GM19467 (cell line): ENCODE results near the gene ADAM10.
"Not testable (repeated sequence)": the region's sequence is repeated elsewhere in the genome, so short reads cannot be mapped to it uniquely, and the experiment has no call there.

Experiments
- ATAC-seq: cut with Tn5 transposase; IDR thresholded peaks from one replicate; pipeline ENCODE4 v1.9.1; 2021; ENCODE audit warnings: mild to moderate bottlenecking, moderate library complexity; ENCODE audit not compliant: unreplicated experiment

ADAM10 gene

DNA sequence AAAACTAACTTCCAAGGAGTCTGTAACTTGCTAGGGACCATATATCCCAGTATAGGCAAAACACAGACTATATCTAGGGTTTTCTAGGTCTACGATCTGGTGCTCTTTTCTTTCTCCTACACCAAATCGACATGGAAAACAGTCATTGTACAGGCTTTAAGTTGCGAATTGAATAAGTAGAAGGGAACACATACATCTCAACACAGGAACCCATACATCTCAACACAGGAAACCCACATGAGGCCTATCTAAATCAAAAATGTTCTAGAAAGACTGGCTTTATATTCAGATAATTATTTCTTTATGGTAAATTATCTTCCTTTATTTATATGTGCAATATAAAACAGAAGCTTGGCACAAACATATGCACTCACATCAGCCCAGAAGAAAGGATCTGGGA is 126.6 kb downstream of the ADAM10 start:
- no peak for ATAC-seq

DNA sequence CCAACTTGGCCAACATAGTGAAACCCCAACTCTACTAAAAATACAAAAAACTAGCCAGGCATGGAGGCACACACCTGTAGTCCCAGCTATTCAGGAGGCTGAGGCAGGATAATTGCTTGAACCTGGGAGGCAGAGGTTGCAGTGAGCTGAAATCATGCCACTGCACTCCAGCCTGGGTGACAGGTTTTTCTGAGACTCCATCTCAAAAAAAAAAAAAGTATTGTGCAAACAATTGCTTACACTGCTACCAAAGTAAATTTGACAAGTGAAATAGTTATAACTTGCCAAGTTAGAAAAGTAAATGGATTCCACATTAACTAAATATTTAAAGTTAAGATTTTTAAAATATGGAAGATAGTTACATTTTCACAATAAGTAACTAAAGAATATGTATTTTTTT is 129.2 kb downstream of the ADAM10 start:
- not testable (repeated sequence) for ATAC-seq

DNA sequence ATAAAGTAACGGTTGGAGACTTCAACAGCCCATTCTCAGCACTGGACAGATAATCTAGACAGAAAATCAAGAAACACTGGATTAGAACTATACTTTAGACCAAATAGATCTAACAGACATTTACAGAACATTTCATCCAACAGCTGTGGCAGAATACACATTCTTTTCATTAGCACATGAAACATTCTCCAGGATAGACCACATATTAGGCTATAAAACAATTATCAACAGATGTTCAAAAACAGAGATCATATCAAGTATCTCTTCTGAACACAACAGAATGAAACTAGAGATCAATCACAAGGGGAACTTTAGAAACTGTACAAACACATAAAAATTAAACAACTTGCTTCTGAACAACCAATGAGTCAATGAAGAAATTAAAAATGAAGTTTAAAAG is 133.3 kb downstream of the ADAM10 start:
- ATAC-seq, result no peak

DNA sequence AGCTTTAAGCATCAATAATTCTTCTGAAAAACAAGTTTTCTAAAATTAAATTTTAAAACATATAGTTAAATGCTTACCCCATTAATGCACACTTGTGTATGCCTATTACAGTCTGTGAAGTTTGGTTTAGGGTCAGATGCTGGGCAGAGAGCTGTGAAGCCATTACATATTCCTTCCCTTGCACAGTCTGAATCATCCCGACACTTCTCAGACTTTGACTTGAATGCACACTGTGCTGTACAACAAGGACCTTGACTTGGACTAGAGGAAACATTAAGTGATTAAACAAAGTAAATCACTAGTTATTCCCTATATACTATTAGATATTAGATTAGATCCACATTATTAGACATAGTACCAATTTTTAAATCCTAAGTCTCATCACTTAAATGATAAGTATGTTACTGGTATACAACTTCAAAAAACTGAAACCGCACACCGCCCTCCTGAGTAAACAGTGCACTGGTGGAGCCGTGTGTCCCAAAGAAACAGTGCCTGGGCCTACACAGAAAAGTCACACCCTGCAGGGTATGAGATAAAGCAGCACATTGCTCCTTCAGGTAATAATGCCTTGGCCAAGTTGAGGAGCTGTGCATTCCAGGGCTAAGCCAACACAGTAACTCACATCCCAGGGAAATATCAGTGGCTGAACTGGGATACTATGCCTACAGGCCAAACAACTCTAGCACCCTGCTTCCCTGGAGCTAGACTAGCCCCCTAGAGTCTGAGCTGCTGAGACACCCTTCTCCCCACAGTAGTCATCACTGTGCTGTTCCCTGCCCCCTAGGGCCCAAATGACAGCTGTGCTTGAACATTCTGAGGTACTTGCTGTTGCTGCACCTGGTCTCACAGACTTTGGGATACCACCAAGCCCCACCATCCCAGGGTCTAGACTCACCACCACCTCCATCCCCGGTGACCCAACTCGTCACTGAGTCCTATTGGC is 137.5 kb downstream of the ADAM10 start:
- ATAC-seq, result no peak

DNA sequence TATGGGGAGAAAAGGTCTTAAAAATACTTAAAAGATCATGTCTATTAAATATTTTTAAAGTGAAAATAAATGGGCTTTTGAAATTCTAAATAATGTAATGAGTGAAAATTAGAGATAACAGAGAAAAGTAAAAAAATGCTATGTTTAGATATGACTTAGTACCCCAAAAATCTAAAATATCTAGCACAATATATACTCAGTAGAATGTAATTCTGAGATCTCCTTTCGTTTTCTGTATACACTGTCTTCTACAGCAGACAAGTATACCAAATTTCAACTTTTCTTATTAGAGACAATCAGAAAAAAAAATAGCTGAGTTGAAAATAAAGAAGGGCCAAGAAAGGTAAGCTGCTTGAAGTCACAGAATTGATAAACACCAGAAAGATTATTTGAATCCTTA is 140.8 kb downstream of the ADAM10 start:
- ATAC-seq, result no peak

DNA sequence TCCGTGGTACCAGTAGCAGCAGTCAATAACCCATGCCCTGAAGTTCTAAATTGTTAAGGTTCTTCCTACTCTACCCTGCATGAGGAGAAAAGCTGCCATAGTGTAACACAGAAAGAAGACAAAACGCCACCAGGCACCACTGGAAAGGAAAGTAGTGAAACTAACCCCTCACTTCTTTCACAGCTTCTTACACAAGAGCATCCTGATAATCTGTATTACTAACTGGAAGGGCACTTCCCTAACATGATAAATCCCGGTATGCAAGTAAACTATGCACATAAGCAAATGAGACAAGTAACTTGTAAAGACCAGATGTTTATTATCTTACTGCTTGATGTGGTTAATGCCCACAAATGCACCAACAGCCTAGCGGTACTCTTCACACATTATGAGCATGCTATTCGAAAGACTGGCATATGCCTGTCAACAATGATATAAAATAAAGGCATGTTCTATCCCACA is 141.3 kb downstream of the ADAM10 start:
- ATAC-seq, result no peak

DNA sequence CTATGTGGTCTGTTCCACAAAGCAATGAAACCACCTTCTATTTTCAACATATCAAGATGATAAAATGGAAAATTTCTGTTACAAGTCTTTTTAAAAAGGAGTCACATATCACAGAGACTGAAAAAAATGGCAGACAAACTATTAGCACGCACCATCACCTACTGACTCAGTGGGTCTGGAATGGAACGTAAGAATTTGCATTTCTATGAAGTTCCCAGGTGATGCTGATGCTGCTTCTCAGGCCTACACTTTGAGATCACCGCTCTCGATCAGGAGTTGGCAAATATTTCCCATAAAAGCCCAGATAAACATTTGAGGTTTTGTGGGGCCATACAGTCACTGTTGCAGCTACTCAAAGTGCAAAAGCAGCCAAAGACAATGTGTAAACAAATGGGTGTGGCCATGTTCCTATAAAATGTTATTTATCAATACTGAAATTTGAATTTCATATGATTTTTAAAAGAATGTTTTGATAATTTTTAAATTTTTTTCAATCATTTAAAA is 142.9 kb downstream of the ADAM10 start:
- ATAC-seq, result no peak

DNA sequence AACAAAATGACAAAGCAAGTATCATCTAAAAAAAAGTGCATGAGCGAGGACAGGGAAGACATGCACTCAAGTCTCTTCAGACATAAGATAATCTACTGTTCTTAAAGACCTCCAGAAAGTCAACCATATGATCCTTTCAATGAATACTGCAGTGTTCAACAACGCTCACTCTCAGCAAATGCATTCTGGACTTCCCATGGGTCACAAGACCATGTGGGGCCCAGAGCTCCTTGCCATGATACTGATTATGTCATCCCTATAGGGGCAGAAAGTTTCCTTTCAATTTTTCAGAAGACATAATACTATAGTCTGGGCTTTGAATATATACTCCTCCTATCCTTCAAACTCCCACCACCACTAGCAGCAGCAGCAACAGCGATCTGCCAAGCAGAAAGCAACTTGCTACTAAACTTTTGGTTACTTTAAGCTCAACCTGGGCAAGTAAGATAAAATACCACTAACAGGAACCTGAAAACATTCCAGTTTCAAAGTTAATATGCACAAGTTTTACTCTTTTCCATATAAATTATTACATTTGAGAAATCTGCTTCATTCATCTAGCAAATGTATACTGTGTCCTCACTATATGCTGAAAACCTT is 143.5 kb downstream of the ADAM10 start:
- ATAC-seq, result no peak

DNA sequence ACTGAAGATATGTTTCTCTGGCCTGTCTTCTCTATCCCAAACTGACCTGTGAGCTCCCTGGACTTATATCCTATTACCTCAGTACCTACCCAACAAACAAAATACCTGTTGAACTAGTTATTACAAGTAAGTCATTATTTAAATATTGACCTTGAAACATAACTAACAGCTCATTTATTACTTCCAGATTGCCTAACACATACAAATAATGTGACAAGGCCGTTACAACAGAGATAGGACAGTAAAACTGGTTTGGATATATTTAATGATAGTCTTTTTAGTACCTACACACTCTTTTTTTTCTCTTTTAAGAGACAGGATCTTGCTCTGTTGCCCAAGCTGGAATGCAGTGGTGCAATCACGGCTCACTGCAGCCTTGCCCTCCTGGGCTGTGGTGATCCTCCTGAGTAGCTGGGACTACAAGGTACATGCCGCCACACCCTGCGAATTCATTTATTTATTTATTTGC is 145.0 kb downstream of the ADAM10 start:
- no peak for ATAC-seq

DNA sequence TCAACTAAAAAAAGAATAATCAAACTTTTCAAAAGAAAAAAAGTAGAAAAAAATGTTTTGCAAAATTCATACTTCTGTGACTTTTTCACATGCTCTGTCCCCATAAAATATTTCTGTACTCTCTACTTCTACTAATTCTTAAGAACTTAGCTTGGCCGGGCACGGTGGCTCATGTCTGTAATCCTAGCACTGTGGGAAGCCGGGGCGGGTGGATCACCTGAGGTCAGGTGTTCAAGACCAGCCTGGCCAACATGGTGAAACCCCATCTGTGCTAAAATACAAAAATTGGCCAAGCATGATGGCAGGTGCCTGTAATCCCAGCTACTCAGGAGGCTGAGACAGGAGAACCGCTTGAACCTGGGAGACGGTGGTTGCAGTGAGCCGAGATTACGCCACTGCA is 145.6 kb downstream of the ADAM10 start:
- ATAC-seq, result not testable (repeated sequence)

DNA sequence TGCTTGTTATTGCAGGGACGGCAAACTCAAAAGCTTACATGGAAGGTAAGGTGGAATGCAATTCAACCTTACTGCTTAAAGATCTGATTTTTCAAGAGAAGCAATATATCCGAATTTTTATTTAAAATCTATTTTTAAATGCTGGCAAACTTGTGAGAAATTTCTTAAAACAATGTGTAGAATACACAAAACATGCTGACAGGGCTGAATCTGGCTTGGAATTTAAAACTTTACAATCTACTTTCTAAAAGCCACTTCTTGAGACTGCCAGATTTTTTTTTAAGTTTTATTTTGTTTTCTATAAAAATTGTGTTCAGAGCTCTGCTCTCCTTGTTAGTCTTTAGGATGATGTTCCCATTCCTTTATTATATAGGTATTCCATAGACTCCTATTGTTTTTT is 146.7 kb downstream of the ADAM10 start:
- no peak for ATAC-seq

DNA sequence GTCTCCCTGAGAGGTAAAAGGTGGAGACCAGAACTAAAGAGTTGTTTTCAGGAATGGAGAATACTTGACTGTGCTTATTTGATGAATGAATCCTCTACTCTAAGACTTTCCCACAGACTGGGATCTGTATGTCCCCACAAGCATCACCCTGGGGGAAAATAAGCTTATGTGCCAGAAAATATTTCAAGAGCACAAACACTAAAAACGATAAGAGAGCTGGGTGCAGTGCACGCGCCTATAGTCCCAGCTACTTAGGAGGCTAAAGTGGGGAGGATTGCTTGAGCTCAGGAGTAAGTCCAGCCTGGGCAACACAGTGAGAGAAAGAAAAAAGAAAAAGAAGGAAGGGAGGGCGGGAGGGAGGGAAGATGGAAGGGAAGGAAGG is 150.7 kb downstream of the ADAM10 start:
- ATAC-seq, result no peak

DNA sequence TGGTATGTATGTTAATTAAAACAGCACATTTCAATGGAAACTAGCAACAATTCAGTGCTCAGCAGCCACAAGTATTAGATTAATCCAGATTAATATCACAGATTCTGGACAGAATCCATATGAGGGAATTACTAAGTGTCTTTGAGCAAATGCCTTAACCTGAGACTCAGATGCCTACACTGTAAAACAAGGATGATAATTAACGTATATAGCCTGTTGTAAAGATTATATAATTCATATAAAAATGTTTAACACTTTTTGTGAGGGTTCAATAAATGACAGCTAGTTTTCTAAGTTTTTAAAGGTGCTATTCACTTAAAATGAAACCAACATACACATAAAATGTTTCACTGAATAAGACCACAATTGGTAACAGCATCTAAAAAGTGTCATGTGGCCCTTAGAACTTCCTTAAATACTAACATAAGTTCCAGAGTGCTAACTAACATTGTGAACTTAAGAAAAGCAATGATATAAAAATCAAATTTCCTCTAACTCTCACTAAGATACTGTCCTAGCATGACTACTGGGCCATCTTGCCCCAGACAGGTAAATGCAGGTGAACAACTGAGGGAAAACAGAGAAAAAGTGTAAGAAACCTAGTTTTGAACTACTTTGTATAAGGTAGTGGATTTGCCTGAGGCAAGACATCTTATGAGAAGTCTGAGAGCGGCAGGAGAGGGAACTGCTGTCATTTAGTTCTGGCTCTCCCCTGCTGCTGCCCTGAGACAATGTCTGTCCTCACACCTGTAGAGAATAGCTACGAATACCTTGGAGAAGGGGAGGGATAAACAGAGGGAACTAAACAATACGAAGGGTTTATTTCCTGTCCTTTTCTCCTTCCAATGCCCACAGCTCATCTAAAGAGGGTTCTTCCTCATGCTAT is 151.3 kb downstream of the ADAM10 start:
- ATAC-seq, result no peak

DNA sequence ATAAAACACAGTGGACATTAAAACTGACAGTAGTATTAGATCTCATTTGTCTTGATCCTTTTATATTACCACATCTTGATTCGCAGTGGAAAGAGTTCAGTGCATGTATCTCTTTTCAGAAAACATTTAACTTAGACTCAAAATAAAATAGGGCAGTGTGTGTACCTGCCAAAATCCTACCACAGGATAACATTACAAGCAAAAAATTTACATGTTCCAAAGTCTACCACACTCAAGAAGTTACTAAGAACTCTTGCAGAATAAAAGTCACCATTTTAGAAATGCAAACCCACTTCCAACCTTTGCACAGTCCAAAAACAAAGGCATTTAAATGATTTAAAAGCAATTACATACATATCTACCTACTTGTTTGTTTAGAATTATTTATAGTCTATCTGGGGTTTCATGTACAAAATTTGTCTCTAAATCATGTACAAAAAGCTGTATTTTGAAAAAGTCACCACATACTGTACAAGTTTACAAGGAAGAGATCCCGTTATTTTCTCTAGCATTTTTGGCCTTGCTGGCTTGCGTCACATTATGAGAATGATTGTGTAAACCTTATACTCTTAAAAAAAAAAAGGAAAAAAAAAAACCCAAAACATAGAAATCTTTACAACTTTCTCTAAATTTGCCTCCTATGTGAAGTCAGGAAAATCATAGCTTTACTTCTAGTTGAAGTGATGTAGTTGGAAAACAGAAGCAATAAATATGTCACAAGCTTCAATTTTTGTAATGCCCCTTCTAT is 153.8 kb downstream of the ADAM10 start:
- no peak for ATAC-seq

DNA sequence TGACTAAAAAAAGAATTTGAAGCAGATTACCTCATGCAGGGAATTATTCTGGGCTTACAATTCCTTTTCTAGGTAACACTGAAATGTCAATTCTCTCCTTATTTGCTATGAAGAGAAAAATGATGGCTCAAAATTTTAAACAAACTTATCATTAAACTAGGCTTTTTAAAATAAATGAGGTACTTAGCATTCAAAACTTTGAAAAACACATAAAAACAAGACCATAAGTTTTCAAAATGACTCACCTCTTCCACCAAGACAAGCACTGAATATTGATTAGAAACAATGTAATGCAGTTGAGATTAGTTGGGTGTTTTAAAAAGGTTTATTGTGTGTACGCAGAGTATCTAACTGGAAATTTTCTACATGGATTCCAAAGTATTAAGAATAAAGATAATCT is 154.6 kb downstream of the ADAM10 start:
- no peak for ATAC-seq

DNA sequence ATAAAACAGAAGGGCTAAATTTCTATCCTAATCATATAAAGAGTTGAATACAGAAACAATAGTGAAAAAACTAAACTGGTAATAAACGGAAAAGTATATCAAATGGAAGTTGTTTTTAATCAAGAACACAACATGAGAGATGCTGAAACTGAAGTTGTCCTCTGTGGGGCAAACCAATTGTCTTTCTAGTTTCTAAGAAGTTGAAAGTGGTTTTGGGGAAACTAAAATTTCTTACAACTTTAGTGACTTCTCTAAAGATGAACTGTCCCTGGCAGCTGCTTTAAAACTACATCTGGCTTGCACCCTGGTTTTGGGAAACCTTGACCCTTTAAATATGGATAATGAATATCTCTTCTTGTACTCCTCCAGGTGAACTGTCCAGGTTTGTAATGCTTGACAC is 155.6 kb downstream of the ADAM10 start:
- ATAC-seq, result no peak

DNA sequence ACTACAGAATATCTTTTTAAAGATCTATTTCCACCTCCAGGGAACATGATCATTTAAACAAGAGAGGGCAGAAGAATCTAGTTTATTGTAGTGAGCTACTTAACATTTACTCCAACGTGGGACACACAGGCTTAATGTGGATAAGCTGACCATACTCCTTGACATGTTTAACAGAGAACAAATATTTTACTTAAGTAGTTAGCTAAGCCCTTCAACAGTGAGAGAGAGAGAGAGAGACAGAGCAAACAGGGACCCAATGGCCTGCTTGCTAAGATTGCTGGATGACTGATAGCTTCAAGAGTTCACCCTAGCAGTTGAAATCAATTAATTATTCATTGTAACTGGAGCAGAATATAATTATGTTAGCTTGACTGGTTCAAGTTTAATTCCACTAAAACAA is 158.6 kb downstream of the ADAM10 start:
- ATAC-seq, result no peak

DNA sequence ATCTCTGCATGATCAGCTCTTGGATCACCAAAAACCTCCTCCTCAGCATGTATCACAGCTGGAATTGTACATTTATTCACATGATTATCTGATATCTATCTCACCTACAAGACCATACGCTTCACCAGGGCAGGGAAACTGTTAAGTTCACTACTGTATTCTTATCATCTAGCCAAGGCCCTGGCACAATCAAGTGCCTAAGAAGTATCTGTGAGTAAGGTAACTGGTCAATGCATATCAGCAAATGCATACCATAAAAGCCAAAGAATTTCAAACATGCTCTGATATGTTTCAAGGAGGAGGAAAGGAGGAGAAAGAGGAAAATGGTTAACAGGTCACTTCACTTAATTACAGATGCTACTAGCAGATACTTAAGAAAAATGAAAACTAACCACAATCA is 159.3 kb downstream of the ADAM10 start:
- ATAC-seq, result no peak

DNA sequence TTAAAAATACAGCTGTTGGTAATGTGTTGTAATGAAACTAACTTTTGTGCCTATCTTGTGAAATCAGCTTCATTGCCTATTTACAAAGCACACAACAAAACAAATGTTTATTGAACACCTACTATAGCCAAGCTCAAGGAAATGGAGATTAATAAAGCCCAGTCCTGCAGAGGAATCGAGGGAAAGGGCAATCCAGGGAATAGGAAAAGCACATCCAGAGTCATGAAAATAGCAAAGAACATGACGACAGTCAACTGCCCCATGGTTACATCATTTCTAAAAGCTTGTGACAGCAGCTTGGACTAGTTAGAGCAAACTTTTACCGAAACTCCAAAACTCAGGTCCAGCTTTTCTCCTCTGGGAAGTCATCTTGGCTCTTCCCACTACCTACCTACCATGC is 160.5 kb downstream of the ADAM10 start:
- no peak for ATAC-seq

DNA sequence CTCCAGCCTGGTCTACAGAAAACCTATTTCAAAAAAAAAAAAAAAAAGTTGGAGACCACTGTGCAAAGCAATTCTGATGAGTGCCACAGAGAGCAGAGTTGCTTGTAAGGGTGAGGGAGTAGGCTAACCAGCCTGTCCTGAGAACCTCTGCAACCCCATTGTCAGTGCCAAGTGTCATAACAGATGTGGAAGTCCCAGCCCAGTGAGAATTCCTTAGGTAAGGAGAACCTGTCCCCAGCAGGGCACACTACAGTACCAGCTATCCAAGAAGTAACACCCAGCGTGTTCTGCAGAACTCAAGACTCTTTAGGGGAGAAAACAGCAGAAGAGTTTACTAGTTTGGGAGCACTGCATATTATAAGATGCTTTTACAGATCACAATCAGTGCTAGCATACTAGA is 161.4 kb downstream of the ADAM10 start:
- ATAC-seq, result no peak
